Testis (tissue), 3 donors: ENCODE results near the gene CLEC2D. TPM values are rescaled to one million over a fixed set of nuclear protein-coding genes. Genes with fewer than 3 reads are reported as not detected.

Experiments used
- DNase-seq: peaks from one replicate; pipeline ENCODE4 v3.0.0-alpha.2; 2019
- H3K27ac ChIP-seq, 2 donors: fragments of 200-600 bp; sonication (generic); one replicate each; pipeline ENCODE4 v1.5.1; 2019
- H3K27me3 ChIP-seq: fragments of 200-600 bp; sonication (generic); one replicate; pipeline ENCODE4 v1.5.1; 2019
- H3K36me3 ChIP-seq: fragments of 200-600 bp; sonication (generic); one replicate; pipeline ENCODE4 v1.5.1; 2017; ENCODE audit warnings: low read depth; ENCODE audit errors: missing control alignments
- H3K4me1 ChIP-seq: fragments of 200-600 bp; sonication (generic); one replicate; pipeline ENCODE4 v1.5.1; 2019
- H3K4me3 ChIP-seq, 2 donors: fragments of 200-600 bp; sonication (generic); one replicate each; pipeline ENCODE4 v1.5.1; 2017 to 2019
- H3K9me3 ChIP-seq: fragments of 200-600 bp; sonication (generic); one replicate; pipeline ENCODE4 v1.5.1; 2017
- CTCF ChIP-seq, 3 experiments: fragments of 450-650 bp in 2 of 3; fragments of 200-600 bp in 1 of 3; sonication (generic) in 1 of 3; IDR thresholded peaks; one replicate each; pipeline ENCODE4 v1.5.1; 2016 to 2019; ENCODE audit warnings: antibody characterized with exemption in 3 of 3, mild to moderate bottlenecking in 2 of 3, moderate library complexity in 1 of 3
- POLR2A ChIP-seq: fragments of 450-650 bp; IDR thresholded peaks from one replicate; pipeline ENCODE4 v1.6.1; 2017; ENCODE audit warnings: antibody characterized with exemption, mild to moderate bottlenecking, moderate library complexity
- WGBS, 2 donors: methylation state at CpG; one replicate each; pipeline ENCODE4 v1.1.5; 2018; 5-methylcytosine and 5-hydroxymethylcytosine counted together
- intact Hi-C: fragments of 100-400 bp; cut with DNase I; formaldehyde crosslinking; loops from one replicate; pipeline ENCODE4 v1.15.1; 2023; ENCODE audit warnings: low total_unique reads
- polyA plus RNA-seq: library from polyadenylated mRNA; stranded (reverse); fragments of 350-450 nt; fragmentation: Illumina TruSeq; extraction: RNeasy Lipid Tissue Mini Kit (QIAGEN cat#74804); gene quantifications from one replicate; pipeline ENCODE4 v1.2.3, GENCODE V29; 2014; ENCODE audit warnings: low read depth, low replicate concordance; ENCODE audit not compliant: insufficient read depth
- total RNA-seq, 2 donors: library from RNA; depleted of rRNA; stranded (reverse); fragments of >200 nt; gene quantifications; one replicate each; pipeline ENCODE4 v1.2.3, GENCODE V29; 2016

Gene CLEC2D
- total and polyA plus RNA-seq, 3 donors from 2014 or later, result 25.5 to 36.3 (median 32.1) TPM

- WGBS, 2 donors, result 0 to 1% methylated on average over 16 to 55 of the region's 55 CpGs
- peak; percentile 88 for DNase-seq
- H3K36me3 ChIP-seq, result no peaks in the 10 kb centered on the region
- H3K27ac ChIP-seq, result peak overlapping the region; percentile 80 to 91
- no peaks in the 10 kb centered on the region for H3K9me3 ChIP-seq
- intact Hi-C loops, result no loop called here
- TF ChIP-seq POLR2A (no peak), CTCF (IDR thresholded peaks at IDR 0.05) (no peak)
- H3K4me1 ChIP-seq, result peaks cover 5% of the 10 kb centered on the region
- H3K27me3 ChIP-seq, result no peaks in the 10 kb centered on the region
- H3K4me3 ChIP-seq, result peak overlapping the region; percentile 67 to 79
Measured at GRCh38 chr12:9647825-9648700, 21.4 kb upstream of the CLEC2D start.

DNA sequence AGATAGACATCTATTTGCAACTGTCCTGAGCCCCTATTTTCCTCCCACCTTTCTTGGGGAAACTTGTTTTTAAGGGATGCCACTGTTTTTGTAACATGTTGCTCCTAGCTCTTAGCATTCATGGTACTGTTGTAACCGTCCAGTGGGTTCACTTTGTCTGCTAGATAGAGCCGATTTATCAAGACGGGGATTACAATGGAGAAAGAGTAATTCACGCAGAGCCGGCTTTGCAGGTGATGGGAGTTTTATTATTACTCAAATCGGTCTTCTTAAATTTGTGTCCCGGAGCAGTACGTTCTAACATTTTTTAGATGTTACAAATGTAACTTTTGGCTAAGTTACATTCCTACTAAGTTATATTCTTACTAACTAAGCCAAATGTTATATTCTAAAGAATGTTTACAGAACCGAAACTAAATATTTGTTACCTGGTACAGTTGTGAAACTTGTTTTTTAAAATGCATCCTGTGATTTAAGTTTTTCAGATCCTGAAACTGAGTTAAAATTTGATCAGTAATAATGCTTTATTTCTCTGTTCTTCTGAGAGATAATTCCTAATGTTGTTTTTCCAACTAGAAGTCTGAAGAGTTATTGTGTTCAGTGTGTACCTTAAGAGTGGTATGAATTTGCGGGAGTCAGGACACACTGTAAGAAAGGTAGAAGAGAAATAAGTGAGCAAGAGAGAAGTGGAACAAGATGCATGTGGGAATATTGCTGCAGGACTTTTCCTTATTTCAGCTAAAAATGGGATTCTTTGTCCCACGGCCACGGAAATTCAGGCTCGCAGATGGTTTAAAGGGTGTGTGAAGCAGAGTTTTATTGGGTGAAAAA lies 20.6 kb upstream of the CLEC2D start:
- peaks cover 5% of the 10 kb centered on the region for H3K4me1 ChIP-seq
- intact Hi-C loops, result no loop called here
- TF ChIP-seq CTCF (IDR thresholded peaks at IDR 0.05) (no peak), POLR2A (no peak)
- peak overlapping the region; percentile 67 to 79 for H3K4me3 ChIP-seq
- H3K27me3 ChIP-seq, result no peaks in the 10 kb centered on the region
- H3K36me3 ChIP-seq, result no peaks in the 10 kb centered on the region
- peak overlapping the region; percentile 80 to 91 for H3K27ac ChIP-seq
- DNase-seq, result no peak
- no peaks in the 10 kb centered on the region for H3K9me3 ChIP-seq
- WGBS, 2 donors, result 2 to 4% methylated on average over 13 of the region's 13 CpGs

DNA sequence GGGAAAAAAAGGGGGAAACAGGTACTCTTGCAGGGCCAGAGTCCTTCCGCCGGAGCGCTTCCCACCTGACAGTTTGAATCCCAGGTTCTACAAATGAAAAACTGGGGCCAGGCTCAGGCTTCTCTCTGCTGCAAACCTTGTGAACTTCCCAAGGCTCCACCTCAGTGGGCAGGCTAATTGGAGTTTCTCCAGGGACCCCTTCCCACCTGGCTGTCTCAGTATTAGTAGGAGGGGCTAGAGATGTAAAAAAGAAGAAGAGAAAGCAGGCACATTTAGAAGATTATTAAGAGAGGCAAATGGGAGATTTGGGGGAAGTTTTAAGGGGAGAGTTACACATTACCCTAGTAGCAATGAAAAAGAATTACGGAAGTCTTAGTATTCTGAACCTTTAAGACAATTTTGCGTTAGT lies 20.0 kb upstream of the CLEC2D start:
- Histone ChIP-seq H3K9me3 (no peaks in the 10 kb centered on the region), H3K36me3 (no peaks in the 10 kb centered on the region), H3K4me3 (peak overlapping the region; percentile 67 to 79), H3K27me3 (no peaks in the 10 kb centered on the region), H3K27ac (peak overlapping the region; percentile 80 to 91), H3K4me1 (peaks cover 5% of the 10 kb centered on the region)
- DNase-seq, result peak; percentile 26
- intact Hi-C loops, result no loop called here
- WGBS, 2 donors, result 25 to 33% methylated on average over 5 of the region's 5 CpGs
- TF ChIP-seq CTCF (IDR thresholded peaks at IDR 0.05), result no peak
- TF ChIP-seq POLR2A, result no peak

DNA sequence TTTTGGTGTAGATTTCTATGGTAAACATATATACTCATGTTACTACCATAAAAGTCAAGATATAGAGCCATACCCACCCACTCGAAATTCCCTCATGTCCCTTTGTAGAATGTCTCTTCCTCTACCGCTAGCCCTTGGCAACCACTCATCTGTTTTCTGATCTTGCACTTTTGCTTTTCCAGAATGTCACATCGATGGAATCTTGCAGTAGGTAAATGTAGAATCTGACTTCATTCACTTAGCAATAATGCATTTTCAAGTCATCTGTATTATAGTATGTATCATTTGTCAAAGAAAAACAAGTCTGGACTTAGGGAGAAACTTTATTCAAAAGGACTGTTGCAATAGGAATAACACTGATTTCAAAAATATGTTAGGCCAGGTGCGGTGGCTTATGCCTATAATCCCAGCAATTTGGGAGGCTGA lies 19.3 kb upstream of the CLEC2D start:
- TF ChIP-seq POLR2A, result no peak
- TF ChIP-seq CTCF (IDR thresholded peaks at IDR 0.05), result no peak
- H3K9me3 ChIP-seq, result no peaks in the 10 kb centered on the region
- no peaks in the 10 kb centered on the region for H3K36me3 ChIP-seq
- peak overlapping the region in 1 of 2 donors; percentile 22 for H3K4me3 ChIP-seq
- H3K27me3 ChIP-seq, result no peaks in the 10 kb centered on the region
- intact Hi-C loops, result no loop called here
- no peak for DNase-seq
- WGBS, 2 donors, result 44 to 47% methylated on average over 4 of the region's 4 CpGs
- peak overlapping the region; percentile 80 to 91 for H3K27ac ChIP-seq
- peaks cover 5% of the 10 kb centered on the region for H3K4me1 ChIP-seq
